Neural progenitor cell (in vitro differentiated cells): ENCODE results near the gene GATAD2A. TPM values are rescaled to one million over a fixed set of nuclear protein-coding genes. Genes with fewer than 3 reads are reported as not detected.

Experiments used
- DNase-seq: peaks from one replicate; pipeline ENCODE4 v3.0.0-alpha.2; 2016; ENCODE audit warnings: low spot score
- H2AFZ ChIP-seq: fragments of 200-600 bp; sonication (generic); replicated peaks from 2 replicates; pipeline ENCODE4 v1.6.1; 2016; ENCODE audit warnings: antibody characterized with exemption
- H3F3A ChIP-seq: fragments of 200-600 bp; sonication (generic); 2 replicates; pipeline ENCODE4 v1.6.1; 2016; ENCODE audit warnings: antibody characterized with exemption, low read depth
- H3K27ac ChIP-seq: fragments of 200-600 bp; sonication (generic); 2 replicates; pipeline ENCODE4 v1.5.1; 2016; ENCODE audit warnings: mild to moderate bottlenecking
- H3K27me3 ChIP-seq: fragments of 200-600 bp; sonication (generic); 2 replicates; pipeline ENCODE4 v1.6.1; 2016; ENCODE audit warnings: mild to moderate bottlenecking, moderate library complexity
- H3K36me3 ChIP-seq: fragments of 200-600 bp; sonication (generic); 2 replicates; pipeline ENCODE4 v1.5.1; 2016
- H3K4me1 ChIP-seq: fragments of 200-600 bp; sonication (generic); 2 replicates; pipeline ENCODE4 v1.6.1; 2016; ENCODE audit warnings: mixed run types
- H3K4me2 ChIP-seq: fragments of 200-600 bp; sonication (generic); 2 replicates; pipeline ENCODE4 v1.6.1; 2016
- H3K4me3 ChIP-seq: fragments of 200-600 bp; sonication (generic); 2 replicates; pipeline ENCODE4 v1.5.1; 2016
- H3K79me2 ChIP-seq: fragments of 200-600 bp; sonication (generic); 2 replicates; pipeline ENCODE4 v1.6.1; 2016; ENCODE audit warnings: low read depth
- H3K9ac ChIP-seq: fragments of 200-600 bp; sonication (generic); 2 replicates; pipeline ENCODE4 v1.6.1; 2016
- H3K9me3 ChIP-seq: fragments of 200-600 bp; sonication (generic); 2 replicates; pipeline ENCODE4 v1.5.1; 2016; ENCODE audit warnings: low read depth
- H4K20me1 ChIP-seq: fragments of 200-600 bp; sonication (generic); 2 replicates; pipeline ENCODE4 v1.6.1; 2016; ENCODE audit warnings: low read depth
- H3K27ac Mint-ChIP-seq: 3 replicates; pipeline ENCODE4 v1.8.0; 2021; ENCODE audit warnings: mixed read lengths
- H3K27me3 Mint-ChIP-seq: 2 replicates; pipeline ENCODE4 v1.8.0; 2022; ENCODE audit warnings: low read depth, mild to moderate bottlenecking, inconsistent platforms, moderate library complexity, mixed read lengths; ENCODE audit not compliant: insufficient read depth
- H3K36me3 Mint-ChIP-seq: 3 replicates; pipeline ENCODE4 v1.8.0; 2021; ENCODE audit warnings: mixed read lengths
- H3K4me1 Mint-ChIP-seq: 3 replicates; pipeline ENCODE4 v1.8.0; 2021; ENCODE audit warnings: mixed read lengths
- H3K4me3 Mint-ChIP-seq: 3 replicates; pipeline ENCODE4 v1.8.0; 2021; ENCODE audit warnings: mild to moderate bottlenecking, moderate library complexity, mixed read lengths
- H3K9me3 Mint-ChIP-seq: 3 replicates; pipeline ENCODE4 v1.8.0; 2020; ENCODE audit warnings: mixed read lengths
- CTCF ChIP-seq: fragments of 200-600 bp; sonication (generic); IDR thresholded peaks from 2 replicates; pipeline ENCODE4 v1.5.1; 2017; ENCODE audit warnings: antibody characterized with exemption, mild to moderate bottlenecking
- EZH2 ChIP-seq: fragments of 200-600 bp; sonication (generic); IDR thresholded peaks from 2 replicates; pipeline ENCODE4 v1.6.1; 2017; ENCODE audit warnings: antibody characterized with exemption, mild to moderate bottlenecking, moderate library complexity
- EZH2phosphoT487 ChIP-seq: fragments of 200-600 bp; sonication (generic); IDR thresholded peaks from 2 replicates; pipeline ENCODE4 v1.6.1; 2017; ENCODE audit warnings: antibody characterized with exemption
- total RNA-seq: library from RNA; depleted of rRNA; stranded (reverse); fragments of >200 nt; gene quantifications from 2 replicates; pipeline ENCODE4 v1.2.3, GENCODE V29; 2015; ENCODE audit warnings: low replicate concordance

The GATAD2A gene
- total RNA-seq, 1 donor from 2014 or later, result 37.9 TPM

- TF ChIP-seq EZH2 (no peak), EZH2phosphoT487 (no peak), CTCF (no peak)
- Histone ChIP-seq H3K79me2 (peaks cover 99% of the 10 kb centered on the region), H3K27ac (no peak overlapping the region), H3K9ac (no peak overlapping the region), H3K4me1 (peaks cover 38% of the 10 kb centered on the region), H3K4me3 (no peak overlapping the region), H3K9me3 (peaks cover 22% of the 10 kb centered on the region), H2AFZ (no peak overlapping the region), H3K4me2 (no peak overlapping the region), H3K36me3 (peaks cover 19% of the 10 kb centered on the region), H4K20me1 (peaks cover 28% of the 10 kb centered on the region), H3F3A (peaks cover 33% of the 10 kb centered on the region), H3K27me3 (no peaks in the 10 kb centered on the region)
- Mint-ChIP-seq H3K4me1 (peaks cover 43% of the 10 kb centered on the region), H3K9me3 (peaks cover 39% of the 10 kb centered on the region), H3K36me3 (peaks cover 51% of the 10 kb centered on the region), H3K4me3 (no peak overlapping the region), H3K27me3 (peaks cover 5% of the 10 kb centered on the region), H3K27ac (no peak overlapping the region)
- DNase-seq, result no peak
These were observed 60.7 kb downstream of the GATAD2A start for GRCh38 chr19:19466201-19466600.

GRCh38 chr19:19468424-19469050, 63.1 kb downstream of the GATAD2A start:
- Histone ChIP-seq H2AFZ (no peak overlapping the region), H3K4me3 (no peak overlapping the region), H3K36me3 (peaks cover 19% of the 10 kb centered on the region), H3K4me1 (peaks cover 15% of the 10 kb centered on the region), H3K27me3 (no peaks in the 10 kb centered on the region), H3K27ac (no peak overlapping the region), H3F3A (peaks cover 11% of the 10 kb centered on the region), H3K4me2 (no peak overlapping the region), H3K9me3 (peaks cover 22% of the 10 kb centered on the region), H4K20me1 (peaks cover 15% of the 10 kb centered on the region), H3K79me2 (peaks cover 98% of the 10 kb centered on the region), H3K9ac (no peak overlapping the region)
- no peak for DNase-seq
- Mint-ChIP-seq H3K27ac (no peak overlapping the region), H3K36me3 (peaks cover 59% of the 10 kb centered on the region), H3K27me3 (peaks cover 5% of the 10 kb centered on the region), H3K4me3 (no peak overlapping the region), H3K9me3 (peaks cover 39% of the 10 kb centered on the region), H3K4me1 (peaks cover 21% of the 10 kb centered on the region)
- TF ChIP-seq EZH2phosphoT487, result no peak
- no peak for TF ChIP-seq CTCF
- TF ChIP-seq EZH2, result no peak

- Histone ChIP-seq H3K9ac (no peak overlapping the region), H3K79me2 (peaks cover 91% of the 10 kb centered on the region), H3K4me3 (no peak overlapping the region), H3K9me3 (peaks cover 22% of the 10 kb centered on the region), H3K36me3 (peaks cover 19% of the 10 kb centered on the region), H3K4me1 (peaks cover 10% of the 10 kb centered on the region), H4K20me1 (peaks cover 29% of the 10 kb centered on the region), H3F3A (peaks cover 16% of the 10 kb centered on the region), H2AFZ (no peak overlapping the region), H3K27me3 (no peaks in the 10 kb centered on the region), H3K4me2 (no peak overlapping the region), H3K27ac (no peak overlapping the region)
- peaks cover 4% of the 10 kb centered on the region for H3K27me3 Mint-ChIP-seq
- peaks cover 38% of the 10 kb centered on the region for H3K9me3 Mint-ChIP-seq
- DNase-seq, result no peak
- TF ChIP-seq CTCF (no peak), EZH2 (no peak), EZH2phosphoT487 (no peak)
- H3K36me3 Mint-ChIP-seq, result peaks cover 51% of the 10 kb centered on the region
- H3K4me1 Mint-ChIP-seq, result peaks cover 19% of the 10 kb centered on the region
- no peak overlapping the region for H3K27ac Mint-ChIP-seq
- H3K4me3 Mint-ChIP-seq, result no peak overlapping the region
These were observed 65.1 kb downstream of the GATAD2A start for GRCh38 chr19:19470579-19470978.
